Fibroblast of the aortic adventitia (primary cell): Measurements from ENCODE around the gene TRAPPC14. TPM values are rescaled to one million over a fixed set of nuclear protein-coding genes. Genes with fewer than 3 reads are reported as not detected.

Experiments used
- DNase-seq: peaks from one replicate; pipeline ENCODE4 v3.0.0-alpha.2; 2010; ENCODE audit warnings: low read depth
- H3K4me3 ChIP-seq: 2 replicates; pipeline ENCODE4 v1.5.1; 2011; ENCODE audit warnings: low read depth, mild to moderate bottlenecking, control low read depth, low read length, moderate library complexity
- total RNA-seq: library from RNA; depleted of rRNA; stranded (reverse); fragments of >200 nt; gene quantifications from 2 replicates; pipeline ENCODE4 v1.2.3, GENCODE V29; 2012; ENCODE audit warnings: low replicate concordance
- TF ChIP-seq, protein P1 (sequence below): IDR thresholded peaks from 2 replicates; pipeline ENCODE4 v1.5.1; 2011; ENCODE audit warnings: mild to moderate bottlenecking, low read length, control low read depth, inconsistent platforms; ENCODE audit not compliant: insufficient read depth

TRAPPC14 gene
- total RNA-seq, 1 donor, result 10.0 TPM

DNA sequence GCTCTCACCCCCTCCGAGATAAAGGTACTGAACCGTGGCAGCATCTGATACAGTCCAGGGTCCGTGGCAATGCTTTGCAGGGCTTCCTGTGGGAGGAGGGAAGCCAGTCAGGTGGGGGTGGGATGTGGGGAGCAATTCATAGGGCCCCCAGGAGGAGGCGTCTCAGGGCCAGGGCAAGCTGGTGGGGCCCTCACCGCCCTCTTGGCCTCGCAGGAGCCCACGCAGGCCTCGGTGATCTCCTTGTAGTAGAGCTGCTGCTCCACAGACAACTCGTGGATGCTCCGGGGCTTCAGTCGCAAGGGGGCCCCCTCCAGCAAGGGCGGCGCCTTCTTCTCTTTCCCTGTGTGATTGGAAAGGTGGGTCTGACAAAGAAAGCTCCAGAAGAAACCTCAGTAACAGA is 46.6 kb downstream of the TRAPPC14 start:
- TF ChIP-seq, protein P1, sequence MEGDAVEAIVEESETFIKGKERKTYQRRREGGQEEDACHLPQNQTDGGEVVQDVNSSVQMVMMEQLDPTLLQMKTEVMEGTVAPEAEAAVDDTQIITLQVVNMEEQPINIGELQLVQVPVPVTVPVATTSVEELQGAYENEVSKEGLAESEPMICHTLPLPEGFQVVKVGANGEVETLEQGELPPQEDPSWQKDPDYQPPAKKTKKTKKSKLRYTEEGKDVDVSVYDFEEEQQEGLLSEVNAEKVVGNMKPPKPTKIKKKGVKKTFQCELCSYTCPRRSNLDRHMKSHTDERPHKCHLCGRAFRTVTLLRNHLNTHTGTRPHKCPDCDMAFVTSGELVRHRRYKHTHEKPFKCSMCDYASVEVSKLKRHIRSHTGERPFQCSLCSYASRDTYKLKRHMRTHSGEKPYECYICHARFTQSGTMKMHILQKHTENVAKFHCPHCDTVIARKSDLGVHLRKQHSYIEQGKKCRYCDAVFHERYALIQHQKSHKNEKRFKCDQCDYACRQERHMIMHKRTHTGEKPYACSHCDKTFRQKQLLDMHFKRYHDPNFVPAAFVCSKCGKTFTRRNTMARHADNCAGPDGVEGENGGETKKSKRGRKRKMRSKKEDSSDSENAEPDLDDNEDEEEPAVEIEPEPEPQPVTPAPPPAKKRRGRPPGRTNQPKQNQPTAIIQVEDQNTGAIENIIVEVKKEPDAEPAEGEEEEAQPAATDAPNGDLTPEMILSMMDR, result no peak
- no peak for DNase-seq
- no peak overlapping the region for H3K4me3 ChIP-seq

DNA sequence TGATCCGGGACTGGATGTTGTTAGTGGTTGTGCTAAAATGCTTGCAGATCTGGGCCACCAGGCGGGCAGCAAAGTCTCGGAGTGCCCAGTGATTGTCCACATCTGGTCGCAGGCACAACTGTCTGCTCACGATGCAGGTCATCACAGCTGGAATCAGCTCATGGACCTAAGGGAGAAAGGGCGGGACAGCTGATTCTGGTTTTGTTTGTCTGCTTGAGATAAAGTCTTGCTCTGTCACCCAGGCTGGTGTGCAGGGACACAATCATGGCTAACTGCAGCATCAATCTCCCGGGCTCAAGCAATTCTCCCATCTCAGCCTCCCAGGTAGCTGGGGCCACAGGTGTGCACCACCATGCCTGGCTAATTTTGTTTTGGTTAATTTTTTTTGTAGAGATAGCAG is 47.4 kb downstream of the TRAPPC14 start:
- H3K4me3 ChIP-seq, result no peak overlapping the region
- DNase-seq, result no peak
- TF ChIP-seq, protein P1, result no peak

DNA sequence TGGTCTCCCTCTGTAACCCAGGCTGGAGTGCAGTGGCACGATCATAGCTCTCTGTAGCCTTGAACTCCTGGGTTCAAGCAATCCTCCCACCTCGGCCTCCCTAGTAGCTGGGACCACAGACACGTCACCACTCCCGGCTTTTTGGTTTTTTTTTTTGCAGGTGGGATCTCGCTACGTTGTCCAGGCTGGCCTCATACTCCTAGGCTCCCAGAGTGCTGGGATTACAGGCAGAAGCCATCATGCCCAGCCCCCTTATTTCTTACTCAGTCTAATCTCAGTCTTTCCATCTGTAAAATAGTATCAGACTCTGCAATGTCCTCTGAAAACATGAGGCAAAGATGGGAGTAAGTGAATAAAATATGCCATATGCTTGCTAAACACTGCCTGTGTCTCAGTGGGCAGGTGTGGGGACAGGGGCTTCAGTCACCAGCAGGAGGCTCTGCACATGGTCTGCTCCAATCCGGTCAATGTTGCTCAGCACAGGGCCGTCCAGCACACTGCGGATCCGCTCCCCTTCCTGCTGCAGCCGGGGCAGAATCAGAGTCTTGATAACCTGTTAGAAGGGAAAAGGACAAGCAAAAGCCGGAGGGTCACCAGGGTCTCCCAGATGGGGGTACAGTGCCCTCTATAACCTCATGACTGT is 48.9 kb downstream of the TRAPPC14 start:
- TF ChIP-seq, protein P1, result no peak
- H3K4me3 ChIP-seq, result no peak overlapping the region
- no peak for DNase-seq

DNA sequence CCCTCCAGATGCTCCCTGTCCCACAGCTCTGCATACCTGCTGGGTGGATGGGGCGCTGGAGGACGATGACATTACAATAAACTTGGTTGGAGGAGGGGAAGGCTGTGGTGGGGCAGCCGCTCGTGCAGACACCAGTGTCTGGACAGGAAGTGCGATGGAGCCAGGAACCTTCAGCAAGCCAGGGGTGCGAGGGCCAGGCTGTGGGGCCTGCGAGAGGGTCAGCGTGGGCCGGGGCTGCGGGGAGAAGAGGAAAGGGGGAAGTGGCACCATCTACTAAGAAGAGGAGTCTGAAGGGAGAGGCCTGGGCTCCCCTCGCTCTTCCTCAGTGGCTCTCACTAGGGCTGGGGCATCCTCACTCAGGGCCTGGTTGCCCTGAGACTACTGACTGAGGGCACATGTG is 50.6 kb downstream of the TRAPPC14 start:
- H3K4me3 ChIP-seq, result no peak overlapping the region
- no peak for DNase-seq
- TF ChIP-seq, protein P1, result no peak

DNA sequence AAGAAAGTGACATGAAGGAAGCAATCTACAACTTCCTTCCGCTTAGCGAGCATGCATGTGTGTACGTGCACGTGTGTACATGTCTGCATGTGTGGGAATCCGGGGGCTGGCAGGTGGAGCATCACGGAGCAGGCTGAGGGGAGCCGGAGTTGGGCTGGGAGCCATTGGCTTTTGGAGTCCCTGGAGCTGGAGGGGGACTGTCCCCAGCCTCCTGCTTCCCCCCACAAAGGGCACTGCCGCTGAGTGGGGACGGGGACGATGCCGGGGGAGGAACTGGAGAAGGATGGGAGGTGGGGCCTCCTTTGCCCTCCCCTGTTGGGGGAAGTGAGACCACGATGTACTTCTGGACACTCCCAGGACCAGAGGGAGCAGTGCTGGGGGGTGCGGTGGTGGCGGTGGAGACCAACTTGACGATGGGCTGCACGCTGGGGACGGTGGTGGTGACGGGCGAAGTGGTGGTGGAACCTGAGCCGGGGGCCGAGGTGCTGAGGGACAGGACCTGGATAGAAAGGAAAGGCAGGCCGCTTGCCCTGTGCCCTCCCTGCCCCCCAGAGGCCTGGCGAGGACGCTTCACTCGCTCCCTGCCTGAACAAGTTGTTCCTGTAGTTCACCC is 51.3 kb downstream of the TRAPPC14 start:
- TF ChIP-seq, protein P1, result no peak

DNA sequence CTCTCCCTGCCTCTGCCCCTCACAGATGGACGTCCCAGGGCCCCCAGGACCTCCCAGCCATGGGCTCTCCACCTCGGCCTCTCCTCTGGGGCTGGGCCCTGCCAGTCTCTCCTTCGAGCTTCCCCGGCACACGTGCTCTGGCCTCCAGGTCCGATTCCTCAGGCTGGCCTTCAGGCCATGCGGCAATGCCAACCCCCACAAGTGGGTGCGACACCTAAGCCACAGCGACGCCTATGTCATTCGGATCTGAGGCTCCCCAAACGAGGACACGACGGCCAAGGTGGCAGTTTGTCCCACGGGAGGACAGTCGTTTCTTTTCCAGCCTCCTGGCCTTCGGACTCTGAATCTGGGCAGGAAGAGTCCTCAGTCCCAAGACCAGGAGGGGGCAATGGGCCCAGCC is 51.9 kb downstream of the TRAPPC14 start:
- DNase-seq, result no peak
- TF ChIP-seq, protein P1, result no peak
- no peak overlapping the region for H3K4me3 ChIP-seq

More for the DNA sequence above, 51.3 kb downstream of the TRAPPC14 start:
- no peak for DNase-seq
- H3K4me3 ChIP-seq, result no peak overlapping the region
